Measurements from ENCODE around the gene MLST8.
A peak's percentile ranks its signal among the peaks of the same experiment; 100 is the strongest.

- no peak for TF ChIP-seq RAD21 (IDR thresholded peaks at IDR 0.05; ENCODE audit: low read depth)
- TF ChIP-seq EP300 (IDR thresholded peaks at IDR 0.05; ENCODE audit: borderline replicate concordance) = no peak
- peak; percentile 86; the same call in 1 of the 2 replicates for TF ChIP-seq ZBTB7A (IDR thresholded peaks at IDR 0.05; ENCODE audit: low read depth)
- TF ChIP-seq EGR1 (IDR thresholded peaks at IDR 0.05) = no peak
- TF ChIP-seq REST (IDR thresholded peaks at IDR 0.05; ENCODE audit: low read depth) = no peak
- TF ChIP-seq FOXM1 (IDR thresholded peaks at IDR 0.05; ENCODE audit: borderline replicate concordance, low read depth) = no peak
- TF ChIP-seq TEAD4 (IDR thresholded peaks at IDR 0.05) = peak; percentile 27; the same call in 1 of the 2 replicates
- TF ChIP-seq YY1 (IDR thresholded peaks at IDR 0.05; ENCODE audit: low read depth) = no peak
- no peak for TF ChIP-seq MAX (IDR thresholded peaks at IDR 0.05)
- no peak for TF ChIP-seq TCF12 (IDR thresholded peaks at IDR 0.05; ENCODE audit: low read depth)
- no peak for TF ChIP-seq TAF1 (IDR thresholded peaks at IDR 0.05; ENCODE audit: low read depth)
- TF ChIP-seq CREB1 (IDR thresholded peaks at IDR 0.05; ENCODE audit: low read depth) = no peak
- no peak for TF ChIP-seq CEBPB (IDR thresholded peaks at IDR 0.05)
Observed at GRCh38 chr16:2155977-2156848, 49.0 kb upstream of the MLST8 start.

Data from Ishikawa (cell line).